Urothelium cell line (cell line): ENCODE measurements around the gene C4BPB.

Experiments used
- DNase-seq: peaks from one replicate; pipeline ENCODE4 v3.0.0; 2011; ENCODE audit warnings: low spot score, mixed read lengths
- FAIRE-seq: peaks from 2 replicates; lab custom pipeline; 2011; peaks lifted over from hg19 to GRCh38; lab: Jason Lieb, UNC

C4BPB gene

GRCh38 chr1:207081088-207081487 lies 7.6 kb upstream of the C4BPB start:
- FAIRE-seq (no peak), DNase-seq (no peak)

- FAIRE-seq, result no peak
These were observed 6.9 kb upstream of the C4BPB start for GRCh38 chr1:207081806-207082205.

GRCh38 chr1:207084232-207084631 lies 4.4 kb upstream of the C4BPB start:
- FAIRE-seq (no peak), DNase-seq (no peak)

More at GRCh38 chr1:207081806-207082205, 6.9 kb upstream of the C4BPB start:
- DNase-seq, result no peak

- FAIRE-seq, result peak; percentile 86
- peak; percentile 79 for DNase-seq
These were observed 3.9 kb upstream of the C4BPB start for GRCh38 chr1:207084701-207085180.

- DNase-seq (no peak), FAIRE-seq (no peak)
These were observed 2.8 kb upstream of the C4BPB start for GRCh38 chr1:207085887-207086286.

GRCh38 chr1:207088161-207088560 lies 499 bp upstream of the C4BPB start:
- FAIRE-seq (no peak), DNase-seq (no peak)

GRCh38 chr1:207089627-207090355 lies 1.1 kb downstream of the C4BPB start:
- FAIRE-seq (no peak), DNase-seq (no peak)

GRCh38 chr1:207091200-207091908 lies 2.7 kb downstream of the C4BPB start:
- no peak for FAIRE-seq
- no peak for DNase-seq

- FAIRE-seq, result no peak
- no peak for DNase-seq
These were observed 5.3 kb downstream of the C4BPB start for GRCh38 chr1:207093944-207094343.

GRCh38 chr1:207097871-207098324 lies 9.2 kb downstream of the C4BPB start:
- no peak for DNase-seq
- FAIRE-seq, result no peak

GRCh38 chr1:207101720-207102119 lies 13.1 kb downstream of the C4BPB start:
- DNase-seq (no peak), FAIRE-seq (no peak)

- DNase-seq (no peak), FAIRE-seq (no peak)
These were observed 13.5 kb downstream of the C4BPB start for GRCh38 chr1:207102146-207102545.

- no peak for FAIRE-seq
- no peak for DNase-seq
These were observed 14.0 kb downstream of the C4BPB start for GRCh38 chr1:207102659-207103058.

- FAIRE-seq (no peak), DNase-seq (no peak)
These were observed 15.3 kb downstream of the C4BPB start, which contains the start of gene C4BPA for GRCh38 chr1:207103892-207104373. Gene C4BPA (plus strand): TSS chr1:207104233. CDS start chr1:207113026, 8,793 bp downstream.

- DNase-seq (no peak), FAIRE-seq (no peak)
These were observed 20.3 kb downstream of the C4BPB start for GRCh38 chr1:207109004-207109403.

- DNase-seq, result no peak
- peak; percentile 20 for FAIRE-seq
These were observed 24.1 kb downstream of the C4BPB start for GRCh38 chr1:207112616-207113296.

- FAIRE-seq (no peak), DNase-seq (no peak)
These were observed 26.6 kb downstream of the C4BPB start for GRCh38 chr1:207115269-207115668.

GRCh38 chr1:207124389-207124788 lies 35.7 kb downstream of the C4BPB start:
- DNase-seq (no peak), FAIRE-seq (no peak)

- FAIRE-seq (no peak), DNase-seq (no peak)
These were observed 39.8 kb downstream of the C4BPB start for GRCh38 chr1:207128336-207128921.

GRCh38 chr1:207129053-207129452 lies 40.4 kb downstream of the C4BPB start:
- FAIRE-seq (no peak), DNase-seq (no peak)
